Measurements from ENCODE around the gene CENPA.

GRCh38 chr2:26811261-26811660, 25.4 kb downstream of the CENPA start:
- TF ChIP-seq POLR2A (IDR thresholded peaks at IDR 0.05) (no peak), CTCF (IDR thresholded peaks at IDR 0.05 in 4 of 5, conservative IDR thresholded peaks at IDR 0.05 in 1 of 5) (no peak)
